Measurements from ENCODE around the gene IL37.
"Not testable (repeated sequence)": the region's sequence is repeated elsewhere in the genome, so short reads cannot be mapped to it uniquely, and the experiment has no call there.

Gene IL37

GRCh38 chr2:112891385-112891831 lies 19.6 kb upstream of the IL37 start:
- no peak for FAIRE-seq

- no peak for FAIRE-seq
Observed at GRCh38 chr2:112893752-112894151, 17.2 kb upstream of the IL37 start.

DNA sequence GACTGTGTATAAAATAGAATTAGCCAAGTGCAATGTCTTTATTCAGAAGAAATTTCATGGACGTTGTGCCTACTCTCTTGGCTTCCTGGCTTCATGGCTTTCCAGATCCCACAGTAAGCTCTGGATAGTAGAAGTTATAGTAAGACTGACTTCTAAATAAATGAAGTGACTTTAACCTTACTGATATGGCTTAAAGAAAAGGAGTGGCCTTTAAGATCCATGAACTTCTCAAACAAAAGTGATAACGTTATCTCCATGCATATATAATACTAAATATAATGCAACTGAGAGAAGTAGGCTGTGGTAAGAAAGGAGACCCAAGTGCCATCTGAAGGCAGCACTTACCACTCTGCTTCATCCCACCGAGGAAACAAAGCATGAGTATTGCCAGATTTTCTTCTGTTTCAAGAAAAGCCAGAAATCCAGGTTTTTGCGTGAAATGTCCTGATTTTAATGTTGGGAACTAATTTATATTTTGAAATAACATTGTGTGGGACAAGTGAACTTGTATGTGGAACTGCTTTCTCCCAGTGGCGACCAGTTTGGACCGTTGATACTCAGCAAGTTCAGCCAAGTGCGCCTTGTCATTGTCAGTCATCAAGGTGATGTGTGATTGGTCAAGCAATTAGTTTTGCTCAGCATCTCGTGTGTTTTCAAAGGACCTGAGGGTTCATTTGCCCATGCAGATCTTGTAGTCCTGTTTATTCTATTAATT lies 13.9 kb upstream of the IL37 start:
- no peak for FAIRE-seq

- no peak for FAIRE-seq
Observed at GRCh38 chr2:112897624-112897978, 13.4 kb upstream of the IL37 start.

DNA sequence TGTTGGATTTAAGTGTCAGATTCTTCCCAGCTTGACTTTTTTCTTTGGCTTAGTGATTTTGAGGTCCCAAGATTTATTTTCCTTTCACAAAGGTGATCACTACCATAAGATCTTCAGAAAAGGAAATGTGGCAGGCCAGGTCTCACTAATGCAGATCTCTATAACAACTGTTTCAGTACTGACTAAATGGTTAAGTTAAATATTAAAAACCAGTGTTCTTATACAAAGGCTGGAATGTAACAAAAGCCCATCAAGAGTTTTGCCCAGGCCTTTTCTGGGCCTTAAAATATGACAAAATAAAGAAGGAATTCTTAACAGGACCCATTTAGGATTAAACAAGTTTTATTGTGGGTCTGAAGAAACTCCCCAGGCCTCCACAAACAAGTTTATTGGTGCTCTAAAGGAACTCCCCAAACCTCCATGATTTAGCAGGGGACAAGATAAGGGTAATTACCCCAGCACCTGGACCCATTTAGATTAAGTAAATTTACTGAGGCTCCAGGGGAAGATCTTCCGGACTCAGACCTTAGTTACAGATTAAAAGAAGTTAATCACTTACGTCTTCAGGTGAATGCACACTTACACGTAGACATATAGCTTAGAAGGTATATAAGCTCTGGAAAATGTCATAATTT lies 9.4 kb upstream of the IL37 start:
- not testable (repeated sequence) for FAIRE-seq

GRCh38 chr2:112902816-112903215 lies 8.1 kb upstream of the IL37 start:
- no peak for FAIRE-seq

- no peak for FAIRE-seq
Observed at GRCh38 chr2:112904883-112905282, 6.1 kb upstream of the IL37 start.

DNA sequence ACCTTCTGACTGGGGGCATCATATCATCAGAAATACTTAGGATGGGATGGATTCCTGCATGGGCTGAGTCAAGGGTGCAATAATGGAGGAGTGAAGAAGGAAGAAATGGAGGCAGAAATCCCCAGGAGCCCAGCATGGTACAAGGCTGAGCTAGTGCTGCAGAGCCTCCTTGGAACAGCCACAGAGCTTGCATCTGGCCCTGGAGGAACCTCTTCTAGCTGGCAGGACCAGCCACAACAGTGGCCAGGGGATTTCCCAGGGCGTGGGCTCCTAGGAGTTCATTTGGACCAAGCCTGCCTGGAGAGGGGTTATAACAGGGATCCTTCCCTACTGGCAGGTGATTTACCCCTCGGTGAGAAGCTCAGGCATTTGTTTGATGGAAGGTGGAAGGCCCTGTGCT lies 4.7 kb upstream of the IL37 start:
- no peak for FAIRE-seq

DNA sequence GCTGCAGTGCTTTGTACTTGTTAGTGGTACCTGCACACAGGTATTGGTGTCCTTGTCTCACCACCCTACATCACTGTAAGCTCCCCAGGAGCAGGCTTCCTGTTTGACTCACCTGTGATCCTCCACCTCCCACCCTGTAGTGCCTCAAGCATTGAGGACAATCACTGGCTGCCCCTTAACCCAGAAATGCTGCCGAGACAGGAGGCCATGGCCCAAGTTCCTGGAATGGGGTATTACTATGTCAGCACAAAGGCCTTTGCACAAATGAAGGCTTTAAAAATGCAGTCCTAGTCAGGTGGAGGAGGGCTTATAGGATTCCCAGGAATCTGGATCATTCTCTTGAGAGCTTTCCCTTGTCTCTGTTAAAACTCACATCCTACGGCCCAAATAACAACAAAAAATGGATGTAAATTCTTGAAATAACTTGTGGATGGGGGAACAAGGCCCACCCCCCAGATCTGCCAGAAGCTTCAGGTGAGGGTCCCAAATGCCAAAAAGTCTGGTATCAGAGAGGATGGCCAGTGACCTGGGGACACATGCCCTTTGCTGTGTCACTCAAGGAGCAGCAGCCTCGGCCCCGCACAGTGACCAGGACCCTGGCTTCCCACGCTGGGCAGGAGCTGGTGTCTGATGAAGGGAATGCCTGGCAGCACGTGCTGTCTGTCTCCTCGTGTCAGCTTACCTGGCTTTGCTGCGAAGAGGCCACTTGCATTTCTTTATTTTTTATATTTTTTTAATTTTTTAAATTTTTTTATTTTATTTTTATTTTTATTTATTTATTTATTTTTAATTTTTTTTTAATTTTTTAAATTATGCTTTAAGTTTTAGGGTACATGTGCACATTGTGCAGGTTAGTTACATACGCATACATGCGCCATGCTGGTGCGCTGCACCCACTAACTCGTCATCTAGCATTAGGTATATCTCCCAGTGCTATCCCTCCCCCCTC lies 3.7 kb upstream of the IL37 start:
- FAIRE-seq, result no peak

GRCh38 chr2:112908559-112908958 lies 2.4 kb upstream of the IL37 start:
- FAIRE-seq, result not testable (repeated sequence)

GRCh38 chr2:112910219-112910618 lies 746 bp upstream of the IL37 start:
- FAIRE-seq, result no peak

DNA sequence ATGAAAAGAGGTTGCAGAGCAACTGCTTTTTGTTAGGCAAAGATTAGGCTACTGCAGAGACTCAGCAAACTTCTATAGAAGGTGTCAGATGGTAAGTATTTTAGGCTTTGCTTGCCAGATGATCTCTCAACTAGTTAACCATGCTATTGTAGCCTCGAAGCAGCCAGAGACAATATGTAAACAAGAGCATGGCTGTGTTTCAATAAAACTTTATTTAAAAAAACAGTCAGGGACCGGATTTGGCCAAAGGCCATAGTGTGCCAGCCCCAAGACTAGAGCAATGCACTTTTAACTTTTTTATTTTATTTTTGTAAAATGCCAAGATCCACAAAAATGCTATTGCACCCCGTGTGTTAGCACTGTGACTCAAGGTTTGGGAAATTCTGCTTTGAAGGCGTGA lies 1.4 kb downstream of the IL37 start:
- FAIRE-seq, result no peak

GRCh38 chr2:112915300-112916144 lies 4.6 kb downstream of the IL37 start:
- no peak for FAIRE-seq

- no peak for FAIRE-seq
Observed at GRCh38 chr2:112916145-112916571, 5.2 kb downstream of the IL37 start.

DNA sequence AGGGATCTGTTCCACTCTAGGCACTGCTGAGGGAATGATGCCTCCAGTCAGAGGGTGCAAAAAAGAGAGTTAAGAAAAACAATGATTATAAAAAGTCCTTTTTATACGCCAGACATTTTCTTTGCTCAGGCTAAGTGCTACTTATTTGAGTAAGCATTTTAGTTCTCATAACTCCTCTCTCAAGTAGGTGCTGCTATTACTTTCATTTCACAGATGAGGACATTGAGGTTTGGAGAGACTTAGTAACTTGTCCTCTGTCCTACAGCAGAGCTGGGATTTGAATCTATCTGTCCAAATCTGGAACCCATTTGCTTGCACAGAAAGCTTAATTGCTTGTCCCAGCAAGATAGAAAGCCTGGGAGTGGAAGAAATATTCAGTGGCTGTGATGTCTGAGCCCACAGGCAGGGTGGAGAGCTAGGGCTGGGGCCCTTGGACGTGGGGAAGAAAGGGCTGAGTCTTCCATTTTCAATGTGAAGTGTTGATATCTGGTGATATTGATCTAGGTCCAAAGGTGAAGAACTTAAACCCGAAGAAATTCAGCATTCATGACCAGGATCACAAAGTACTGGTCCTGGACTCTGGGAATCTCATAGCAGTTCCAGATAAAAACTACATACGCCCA lies 5.8 kb downstream of the IL37 start:
- no peak for FAIRE-seq

- FAIRE-seq, result no peak
Observed at GRCh38 chr2:112917856-112918255, 6.9 kb downstream of the IL37 start.

- FAIRE-seq, result no peak
Observed at GRCh38 chr2:112918256-112918655, 7.3 kb downstream of the IL37 start.

DNA sequence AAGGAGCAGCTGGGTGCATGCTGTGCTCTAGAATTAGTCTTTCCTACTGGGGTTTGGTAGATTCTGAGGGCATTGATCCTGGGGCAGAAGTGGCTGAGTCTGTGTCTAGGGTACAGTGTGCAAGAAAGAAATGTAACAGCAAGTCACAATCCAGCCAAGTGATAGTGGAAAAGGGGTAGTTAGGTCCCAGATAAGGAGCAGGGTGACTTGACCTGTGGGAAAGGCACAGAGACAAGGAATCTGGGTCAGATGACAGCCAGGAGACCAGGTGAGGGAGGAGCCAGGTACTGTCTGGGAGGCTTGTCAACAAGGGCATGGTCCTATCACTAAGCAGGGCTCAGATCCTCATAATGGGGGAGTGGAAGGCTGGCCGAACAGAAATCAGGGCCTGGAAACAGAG lies 8.1 kb downstream of the IL37 start:
- FAIRE-seq, result no peak

GRCh38 chr2:112920923-112921532 lies 10.1 kb downstream of the IL37 start:
- no peak for FAIRE-seq

GRCh38 chr2:112921982-112922381 lies 11.0 kb downstream of the IL37 start:
- FAIRE-seq, result no peak

DNA sequence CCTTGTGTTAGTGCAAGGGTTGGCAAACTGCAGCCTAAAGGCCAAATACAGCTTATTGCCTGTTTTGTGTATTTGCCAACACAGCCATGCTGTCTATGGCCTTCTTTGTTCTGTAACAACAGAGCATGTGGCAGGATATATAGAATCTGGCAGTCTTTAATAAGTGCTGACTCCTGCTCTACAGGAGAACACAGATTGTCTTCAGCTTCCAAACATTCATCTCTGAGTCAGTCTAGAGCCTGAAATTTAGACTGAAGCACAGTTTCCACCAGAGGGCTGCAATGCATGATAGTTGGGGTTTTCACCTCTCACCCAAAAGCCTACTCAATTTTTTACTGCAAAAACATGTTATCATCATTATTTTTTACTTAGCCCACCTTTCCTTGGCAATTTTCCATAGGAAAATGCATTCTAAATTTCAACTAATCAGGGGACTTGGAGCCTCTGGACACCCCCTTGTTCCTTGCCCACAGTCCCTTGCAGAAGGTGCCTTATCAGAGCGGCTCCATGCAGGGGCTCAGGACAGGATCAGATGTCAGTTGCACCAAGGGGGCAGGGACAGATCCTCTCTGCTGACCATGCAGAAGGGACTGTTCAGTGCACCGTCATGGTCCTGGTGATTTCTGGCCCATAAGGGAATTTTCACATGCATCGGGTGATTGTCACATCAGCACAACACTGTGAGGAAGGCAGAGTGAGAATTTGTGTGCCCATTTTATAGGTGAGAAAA lies 12.4 kb downstream of the IL37 start:
- FAIRE-seq, result no peak

Data from endometrium (tissue), 2 donors.